Tibial nerve (tissue), 3 donors: ENCODE data around the gene ATG12.

ENCODE experiments used
- POLR2A ChIP-seq, 2 donors: fragments of 450-650 bp; IDR thresholded peaks; one replicate each; pipeline ENCODE4 v1.6.1; 2017; ENCODE audit warnings: antibody characterized with exemption in 2 of 2, mild to moderate bottlenecking in 2 of 2, moderate library complexity in 2 of 2
- TF ChIP-seq, protein P1 (sequence below), 5 experiments: fragments of 200-600 bp in 3 of 5; fragments of 450-650 bp in 2 of 5; sonication (generic) in 3 of 5; IDR thresholded peaks; one replicate each; pipeline ENCODE4 v1.5.1; 2016 to 2019; ENCODE audit warnings: antibody characterized with exemption in 5 of 5, mild to moderate bottlenecking in 3 of 5, moderate library complexity in 2 of 5

DNA sequence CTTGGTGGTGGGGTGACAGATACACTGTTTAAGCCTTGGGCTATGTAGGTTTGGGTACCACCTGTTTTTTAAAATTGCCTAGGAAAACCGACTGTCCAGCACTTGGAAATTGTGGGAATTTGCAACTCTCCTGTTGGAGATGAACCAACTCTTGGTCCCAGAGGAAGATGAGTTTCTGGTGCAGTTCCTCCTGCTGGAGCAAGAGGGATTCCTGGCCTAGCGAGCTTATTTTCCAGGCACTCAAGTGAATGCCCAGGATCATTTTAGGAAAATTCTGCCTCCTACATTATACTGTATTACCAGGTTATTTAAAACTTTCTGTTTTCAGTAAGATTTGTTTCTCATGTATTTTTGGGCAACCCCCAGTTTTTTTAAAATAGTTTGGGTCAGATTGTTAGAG, 34.1 kb upstream of the ATG12 start:
- TF ChIP-seq, protein P1, sequence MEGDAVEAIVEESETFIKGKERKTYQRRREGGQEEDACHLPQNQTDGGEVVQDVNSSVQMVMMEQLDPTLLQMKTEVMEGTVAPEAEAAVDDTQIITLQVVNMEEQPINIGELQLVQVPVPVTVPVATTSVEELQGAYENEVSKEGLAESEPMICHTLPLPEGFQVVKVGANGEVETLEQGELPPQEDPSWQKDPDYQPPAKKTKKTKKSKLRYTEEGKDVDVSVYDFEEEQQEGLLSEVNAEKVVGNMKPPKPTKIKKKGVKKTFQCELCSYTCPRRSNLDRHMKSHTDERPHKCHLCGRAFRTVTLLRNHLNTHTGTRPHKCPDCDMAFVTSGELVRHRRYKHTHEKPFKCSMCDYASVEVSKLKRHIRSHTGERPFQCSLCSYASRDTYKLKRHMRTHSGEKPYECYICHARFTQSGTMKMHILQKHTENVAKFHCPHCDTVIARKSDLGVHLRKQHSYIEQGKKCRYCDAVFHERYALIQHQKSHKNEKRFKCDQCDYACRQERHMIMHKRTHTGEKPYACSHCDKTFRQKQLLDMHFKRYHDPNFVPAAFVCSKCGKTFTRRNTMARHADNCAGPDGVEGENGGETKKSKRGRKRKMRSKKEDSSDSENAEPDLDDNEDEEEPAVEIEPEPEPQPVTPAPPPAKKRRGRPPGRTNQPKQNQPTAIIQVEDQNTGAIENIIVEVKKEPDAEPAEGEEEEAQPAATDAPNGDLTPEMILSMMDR (IDR thresholded peaks at IDR 0.05) = peak in 2 of 5 experiments; percentile 6 to 13
- TF ChIP-seq POLR2A (IDR thresholded peaks at IDR 0.05) = no peak
